DND-41 (cell line): ENCODE results near the gene PABPN1L.

Source experiments
- EZH2 ChIP-seq: IDR thresholded peaks from 3 replicates; pipeline ENCODE4 v1.6.1; 2012; ENCODE audit warnings: borderline replicate concordance, low read depth, mild to moderate bottlenecking, moderate library complexity, low read length, inconsistent platforms; ENCODE audit not compliant: severe bottlenecking
- TF ChIP-seq, protein P1 (sequence below): IDR thresholded peaks from 2 replicates; pipeline ENCODE4 v1.5.1; 2012; ENCODE audit warnings: borderline replicate concordance, low read length, moderate library complexity, mild to moderate bottlenecking; ENCODE audit not compliant: poor library complexity, severe bottlenecking; ENCODE audit errors: extremely low read depth

DNA sequence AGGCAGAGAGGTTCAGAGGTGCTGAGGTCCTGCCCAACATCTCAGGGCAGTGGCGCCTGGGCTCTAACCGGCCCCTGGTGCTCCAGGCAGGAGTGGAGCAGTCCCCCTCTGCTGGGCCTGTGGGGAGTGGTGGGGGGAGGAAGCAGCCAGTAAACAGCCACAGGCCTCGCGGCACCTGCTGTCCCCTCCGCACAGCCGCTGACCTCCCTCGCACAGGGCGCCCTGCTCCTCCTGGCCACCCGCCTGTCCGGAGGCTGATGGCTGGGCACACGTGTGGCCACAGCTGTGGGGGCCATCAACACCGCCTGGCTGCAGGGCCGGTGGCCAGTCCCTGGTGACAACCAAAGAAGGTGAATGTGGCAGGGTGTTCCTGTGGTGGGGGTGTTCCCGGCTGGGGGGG lies 36.8 kb upstream of the PABPN1L start:
- TF ChIP-seq, protein P1, sequence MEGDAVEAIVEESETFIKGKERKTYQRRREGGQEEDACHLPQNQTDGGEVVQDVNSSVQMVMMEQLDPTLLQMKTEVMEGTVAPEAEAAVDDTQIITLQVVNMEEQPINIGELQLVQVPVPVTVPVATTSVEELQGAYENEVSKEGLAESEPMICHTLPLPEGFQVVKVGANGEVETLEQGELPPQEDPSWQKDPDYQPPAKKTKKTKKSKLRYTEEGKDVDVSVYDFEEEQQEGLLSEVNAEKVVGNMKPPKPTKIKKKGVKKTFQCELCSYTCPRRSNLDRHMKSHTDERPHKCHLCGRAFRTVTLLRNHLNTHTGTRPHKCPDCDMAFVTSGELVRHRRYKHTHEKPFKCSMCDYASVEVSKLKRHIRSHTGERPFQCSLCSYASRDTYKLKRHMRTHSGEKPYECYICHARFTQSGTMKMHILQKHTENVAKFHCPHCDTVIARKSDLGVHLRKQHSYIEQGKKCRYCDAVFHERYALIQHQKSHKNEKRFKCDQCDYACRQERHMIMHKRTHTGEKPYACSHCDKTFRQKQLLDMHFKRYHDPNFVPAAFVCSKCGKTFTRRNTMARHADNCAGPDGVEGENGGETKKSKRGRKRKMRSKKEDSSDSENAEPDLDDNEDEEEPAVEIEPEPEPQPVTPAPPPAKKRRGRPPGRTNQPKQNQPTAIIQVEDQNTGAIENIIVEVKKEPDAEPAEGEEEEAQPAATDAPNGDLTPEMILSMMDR, result no peak
- TF ChIP-seq EZH2, result no peak
